HG02588 (cell line): ENCODE results near the gene FRMD4A.

Experiments used
- ATAC-seq: cut with Tn5 transposase; IDR thresholded peaks from one replicate; pipeline ENCODE4 v1.9.1; 2021; ENCODE audit warnings: mild to moderate bottlenecking, moderate library complexity; ENCODE audit not compliant: unreplicated experiment

Gene FRMD4A

DNA sequence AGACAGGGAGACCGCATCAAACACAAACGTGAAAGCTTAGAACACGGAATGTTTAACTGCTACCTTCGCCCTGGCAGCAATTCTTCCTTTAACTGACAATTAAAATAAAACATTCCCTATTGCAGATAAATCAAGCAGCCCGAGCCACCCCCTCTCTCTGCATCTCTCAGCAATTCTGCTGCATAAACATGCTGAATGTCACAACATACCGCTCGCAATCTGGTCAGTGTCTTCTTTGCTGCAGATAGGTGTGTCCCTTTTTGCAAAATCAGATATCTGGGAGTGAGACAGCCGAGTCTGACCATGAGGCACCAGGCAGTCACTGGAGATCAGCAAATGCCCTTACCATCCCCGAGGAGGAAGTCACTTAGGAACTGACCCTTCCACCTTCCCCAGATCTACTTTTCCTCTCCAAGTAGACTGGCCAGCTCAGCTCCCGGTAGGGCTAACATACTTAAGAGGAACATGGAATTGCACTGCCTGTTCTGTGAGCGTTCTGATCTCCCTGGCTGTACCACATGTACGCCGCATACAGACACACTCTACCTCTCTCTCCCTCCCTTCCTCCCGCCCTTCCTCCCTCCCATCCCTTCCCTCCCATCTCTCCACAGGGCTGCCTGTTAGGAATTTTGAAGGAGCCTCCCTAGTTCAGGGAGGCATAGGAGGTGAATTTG lies at the start of gene FRMD4A:
Gene FRMD4A, minus strand, starts transcription at position 537 of the 674 bp plus-strand sequence.
- no peak for ATAC-seq

DNA sequence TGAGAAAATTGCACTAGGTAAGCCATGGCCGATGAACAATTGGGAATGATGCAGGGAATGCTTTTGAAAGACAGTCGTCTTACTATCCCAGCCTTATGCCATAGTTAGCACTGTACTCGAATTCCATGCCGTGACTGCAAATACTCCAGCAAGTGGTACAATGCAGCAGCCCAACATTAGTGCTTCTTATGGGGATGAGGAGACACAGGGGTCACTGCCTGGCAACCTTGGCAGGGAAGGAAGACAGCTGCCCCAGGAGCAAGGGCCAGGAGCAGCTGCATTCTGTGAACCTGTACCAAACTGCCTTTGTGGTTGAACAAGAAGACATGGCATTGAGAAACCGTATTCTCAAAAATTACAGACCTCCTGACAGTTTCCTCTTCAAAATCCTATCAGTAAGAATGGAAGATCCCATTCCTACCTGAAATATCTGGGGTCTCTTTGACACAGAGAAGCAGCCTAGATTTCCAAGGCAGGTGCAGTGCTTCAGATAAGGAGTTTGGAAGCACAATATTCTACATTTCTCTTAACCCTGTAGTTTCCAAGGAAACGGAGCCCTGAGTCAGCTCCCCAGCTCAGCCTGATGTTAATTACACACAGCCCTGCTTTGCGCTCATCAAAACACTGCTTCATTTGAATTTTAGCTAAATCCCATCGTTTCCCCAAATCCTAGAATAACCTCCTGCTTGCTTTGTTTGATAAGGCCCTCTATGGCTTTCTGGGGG lies 49.0 kb upstream of the FRMD4A start:
- ATAC-seq: no peak

DNA sequence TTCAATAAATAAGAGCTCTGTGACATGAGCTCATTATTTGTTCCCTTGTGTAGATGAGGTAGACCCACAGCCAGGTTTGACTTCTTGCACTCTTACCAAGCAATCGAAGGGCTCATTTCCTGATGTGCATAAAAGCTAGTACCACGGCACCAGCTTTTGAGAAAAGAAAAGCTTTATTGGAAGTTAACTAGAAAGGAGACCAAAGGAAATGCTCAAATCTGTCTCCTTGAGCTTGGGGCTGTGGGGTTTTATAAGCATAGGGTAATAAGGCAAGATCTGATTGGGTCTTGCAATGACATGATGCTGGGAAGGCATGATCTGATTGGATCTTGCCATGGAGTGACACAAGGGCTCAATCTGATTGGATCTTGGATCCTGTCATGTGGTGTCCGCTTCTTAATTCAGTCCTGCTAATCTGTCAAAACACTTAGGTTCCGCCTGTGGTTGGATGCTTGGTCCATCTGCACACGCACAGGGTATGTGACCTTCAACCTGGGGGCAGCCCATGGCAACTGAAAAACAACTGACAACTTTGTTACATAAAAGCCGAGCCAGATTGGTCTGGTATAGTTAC lies 47.8 kb upstream of the FRMD4A start:
- ATAC-seq: no peak

DNA sequence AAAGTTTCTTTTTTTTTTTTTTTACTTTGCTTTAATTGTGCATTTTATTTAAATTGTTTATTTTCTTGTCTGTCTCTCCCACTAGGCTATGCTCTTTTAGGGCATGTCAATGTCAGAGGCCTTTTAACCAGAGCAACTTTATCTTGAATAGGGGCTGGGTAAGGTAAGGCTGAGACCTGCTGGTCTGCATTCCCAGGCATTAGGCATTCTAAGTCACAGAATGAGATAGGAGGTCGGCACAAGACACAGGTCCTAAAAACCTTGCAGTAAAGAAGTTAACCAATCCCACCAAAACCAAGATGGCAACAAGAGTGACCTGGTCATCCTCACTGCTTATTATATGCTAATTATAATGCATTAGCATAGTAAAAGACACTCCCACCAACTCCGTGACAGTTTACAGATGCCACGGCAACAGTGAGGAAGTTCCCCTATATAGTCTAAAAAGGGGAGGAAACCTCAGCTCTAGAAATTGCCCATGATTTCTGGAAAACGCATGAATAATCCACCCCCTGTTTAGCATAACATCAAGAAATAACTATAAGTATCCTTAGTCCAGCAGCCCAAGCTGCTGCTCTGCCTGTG lies 47.0 kb upstream of the FRMD4A start:
- ATAC-seq: no peak

DNA sequence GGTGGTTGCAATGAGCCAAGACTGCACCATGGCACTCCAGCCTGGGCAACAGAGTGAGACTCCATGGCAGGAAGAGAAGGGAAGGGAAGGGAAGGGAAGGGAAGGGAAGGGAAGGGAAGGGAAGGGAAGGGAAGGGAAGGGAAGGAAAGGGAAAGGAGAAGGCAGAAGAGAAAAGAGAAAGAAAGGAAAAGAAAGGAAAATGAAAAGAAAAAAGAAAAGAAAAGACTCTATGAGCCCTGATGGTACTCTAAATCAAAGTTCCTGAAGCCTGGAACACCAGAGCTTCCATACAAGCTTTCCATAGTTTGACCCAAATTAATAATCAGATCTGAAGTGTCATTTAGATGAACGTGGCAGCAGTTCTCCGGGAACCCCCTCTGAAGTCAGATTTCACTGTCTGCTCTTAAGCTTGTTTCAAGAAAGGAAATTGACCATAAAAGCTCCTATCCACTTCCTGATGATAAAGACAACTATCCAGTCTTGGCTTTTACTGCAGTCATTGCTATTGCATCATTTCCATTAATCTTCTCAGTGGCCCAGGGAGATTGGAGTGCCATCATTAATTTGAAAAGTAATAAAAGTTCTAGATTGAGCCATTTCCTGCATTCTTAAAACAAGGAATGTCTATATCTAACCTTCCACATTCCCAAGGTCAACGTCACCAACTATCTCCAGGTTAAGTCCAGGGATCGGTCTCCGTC lies 44.2 kb upstream of the FRMD4A start:
- no peak for ATAC-seq

DNA sequence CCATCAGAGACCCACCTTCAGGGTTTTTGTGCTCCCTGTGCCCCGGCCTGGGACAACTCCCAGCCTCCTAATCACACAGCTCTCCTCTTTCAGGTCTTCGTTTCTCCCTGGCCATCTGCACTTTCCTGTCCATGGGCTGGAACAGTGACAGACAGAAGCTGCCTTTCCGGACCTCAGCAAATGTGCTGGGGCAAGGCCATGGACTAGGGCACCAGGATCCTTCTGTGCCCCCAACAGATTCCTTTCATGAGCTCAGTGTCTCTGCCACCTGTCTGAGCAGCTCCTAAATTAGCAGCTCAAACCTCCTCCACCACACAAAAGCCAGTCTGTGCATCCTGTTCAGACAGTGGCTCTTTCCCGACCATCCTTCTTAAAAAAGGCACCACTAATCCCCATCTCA lies 41.9 kb upstream of the FRMD4A start:
- ATAC-seq: no peak

DNA sequence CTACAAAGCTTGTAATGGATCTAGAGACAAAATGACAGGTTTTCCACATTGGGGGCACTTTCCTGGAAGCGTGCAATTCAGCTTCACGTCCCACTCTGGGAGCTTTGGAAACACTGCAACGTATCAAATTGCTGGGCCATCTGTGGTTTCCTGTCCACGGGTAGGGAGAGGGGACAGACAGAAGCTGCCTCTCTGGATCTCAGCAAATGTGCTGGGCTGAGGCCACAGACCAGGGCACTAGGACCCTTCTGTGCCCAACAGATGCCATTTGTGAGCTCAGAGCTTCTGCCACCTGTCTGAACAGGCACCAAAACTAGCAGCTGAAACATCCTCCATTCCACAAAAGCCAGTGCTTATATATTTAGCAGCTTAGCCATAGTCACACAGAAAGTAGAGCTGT lies 40.9 kb upstream of the FRMD4A start:
- ATAC-seq: no peak

DNA sequence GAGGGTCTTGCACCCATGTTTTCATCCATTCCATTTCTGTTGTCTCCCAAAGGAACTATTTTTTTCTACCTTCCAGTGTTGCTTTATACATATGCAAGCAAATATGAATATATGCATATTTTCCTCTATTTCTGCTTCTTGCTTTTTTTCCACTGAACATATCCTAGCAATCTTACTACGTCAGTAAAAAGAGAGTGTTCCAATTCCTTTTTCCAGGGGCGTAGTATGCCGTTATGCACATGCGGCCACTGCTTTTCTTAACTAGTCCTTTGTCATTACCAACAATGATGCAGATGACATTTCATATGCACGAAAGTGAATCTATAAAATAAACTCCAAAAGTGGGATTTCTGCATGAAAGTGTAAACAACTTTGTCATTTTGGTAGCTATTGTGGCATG lies 40.2 kb upstream of the FRMD4A start:
- ATAC-seq: no peak

DNA sequence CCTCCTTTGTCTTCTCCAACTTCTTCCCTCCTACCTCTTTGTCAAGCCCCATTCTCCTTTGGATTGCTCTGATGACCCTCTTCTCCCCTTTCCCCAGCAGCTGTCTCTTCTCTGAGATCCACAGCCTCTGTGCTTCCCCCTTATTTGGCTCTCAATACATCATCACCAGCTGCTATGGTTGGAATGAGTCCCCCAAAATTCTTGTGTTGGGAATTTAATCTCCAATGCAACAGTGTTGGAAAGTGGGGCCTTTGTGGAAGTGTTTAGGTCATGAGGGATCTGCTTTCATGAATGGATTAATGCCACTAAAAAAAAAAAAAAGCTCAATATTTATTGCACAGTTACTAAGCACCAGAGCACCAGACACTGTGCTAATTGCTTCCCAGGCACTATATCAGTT lies 39.2 kb upstream of the FRMD4A start:
- ATAC-seq: no peak

DNA sequence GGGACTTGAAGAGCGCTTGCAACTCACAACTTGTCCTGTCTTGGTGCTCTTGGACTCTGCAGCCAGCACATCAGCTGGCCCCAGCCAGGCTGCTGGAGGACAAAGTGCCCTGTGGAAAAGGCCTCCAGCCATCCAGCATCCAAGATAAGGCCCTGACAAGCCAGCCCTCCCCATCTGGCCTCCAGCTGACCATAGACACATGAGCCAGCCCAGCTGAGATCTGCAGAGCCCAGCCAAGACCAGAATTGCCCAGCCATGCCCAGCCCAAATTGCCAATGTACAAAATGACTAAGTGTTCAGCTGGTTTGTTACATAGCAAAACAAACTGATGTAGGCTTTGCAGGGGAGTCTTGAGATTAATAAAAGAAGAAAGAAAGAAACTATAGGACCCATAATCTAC lies 36.0 kb upstream of the FRMD4A start:
- no peak for ATAC-seq

DNA sequence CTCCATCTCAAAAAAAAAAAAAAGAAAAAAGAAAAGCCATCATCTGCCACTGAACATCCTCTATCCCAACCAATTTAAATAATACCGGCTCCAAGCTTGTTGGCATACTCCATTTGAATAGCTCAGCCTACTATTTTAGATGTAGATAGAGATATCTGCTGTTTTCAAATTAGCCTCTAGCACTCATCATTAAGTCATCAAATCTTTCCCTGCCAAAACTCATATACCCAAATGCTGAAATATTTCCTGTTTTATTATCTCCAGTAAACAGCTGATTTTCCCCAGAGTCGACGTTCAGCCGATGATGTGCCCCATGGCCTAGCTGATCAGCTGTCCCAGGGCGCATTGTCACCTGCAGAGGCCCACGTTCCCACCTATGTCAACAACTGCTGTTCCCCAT lies 34.5 kb upstream of the FRMD4A start:
- no peak for ATAC-seq

DNA sequence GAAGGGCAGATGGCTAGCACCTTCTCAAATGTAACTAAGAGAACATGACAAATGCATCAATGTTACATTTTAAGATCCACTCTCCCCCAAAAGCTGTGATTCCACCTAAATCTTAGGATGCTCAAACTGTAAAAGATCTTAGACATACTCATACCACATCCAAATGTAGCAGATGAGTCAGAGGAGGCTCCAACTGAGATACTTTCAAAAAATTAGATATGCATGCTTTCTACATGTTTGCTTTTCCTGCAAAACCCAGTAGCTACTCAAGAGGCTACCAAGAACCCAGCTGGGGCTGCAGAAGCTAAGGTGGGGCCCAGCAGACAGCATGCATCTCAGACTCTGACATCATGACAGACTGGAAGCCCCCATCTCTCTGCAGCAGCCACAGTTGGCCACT lies 31.4 kb upstream of the FRMD4A start:
- ATAC-seq: no peak

DNA sequence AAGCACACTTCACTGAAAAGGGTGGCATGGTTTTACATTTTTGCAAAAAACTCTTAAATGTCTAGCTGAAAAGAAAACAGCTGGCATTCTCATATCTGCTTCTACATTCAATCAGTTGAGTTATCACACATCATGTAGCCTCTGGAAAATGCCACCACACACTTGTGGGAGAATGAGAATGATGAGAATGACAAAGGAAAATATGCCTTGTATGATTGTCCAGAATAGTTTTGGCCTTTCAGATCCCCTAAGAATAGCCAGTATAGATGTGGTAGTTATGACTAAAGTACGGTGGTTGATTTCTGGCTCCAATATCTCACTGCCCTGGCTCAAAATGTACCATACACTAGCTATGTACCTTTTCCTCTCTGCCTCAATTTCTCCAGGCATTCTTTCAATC lies 30.2 kb upstream of the FRMD4A start:
- ATAC-seq: no peak

DNA sequence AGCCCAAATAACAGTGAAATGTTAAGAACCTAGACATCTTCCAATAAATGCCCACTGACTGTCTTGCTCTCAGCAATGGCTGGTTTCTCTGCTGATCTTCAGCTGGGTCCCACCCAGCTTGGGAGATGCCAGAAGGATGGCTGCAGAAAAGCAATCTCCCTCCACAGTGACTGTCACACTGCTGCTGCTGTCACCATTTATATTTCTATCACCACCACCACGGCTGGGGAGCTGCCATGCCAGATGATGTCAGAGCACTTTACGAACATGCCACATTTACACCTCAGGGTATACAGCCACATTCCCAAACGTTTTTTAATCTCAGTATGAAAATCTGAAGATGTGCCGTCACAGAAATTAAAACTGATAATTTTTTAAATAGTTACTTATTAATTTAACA lies 29.8 kb upstream of the FRMD4A start:
- ATAC-seq: no peak

DNA sequence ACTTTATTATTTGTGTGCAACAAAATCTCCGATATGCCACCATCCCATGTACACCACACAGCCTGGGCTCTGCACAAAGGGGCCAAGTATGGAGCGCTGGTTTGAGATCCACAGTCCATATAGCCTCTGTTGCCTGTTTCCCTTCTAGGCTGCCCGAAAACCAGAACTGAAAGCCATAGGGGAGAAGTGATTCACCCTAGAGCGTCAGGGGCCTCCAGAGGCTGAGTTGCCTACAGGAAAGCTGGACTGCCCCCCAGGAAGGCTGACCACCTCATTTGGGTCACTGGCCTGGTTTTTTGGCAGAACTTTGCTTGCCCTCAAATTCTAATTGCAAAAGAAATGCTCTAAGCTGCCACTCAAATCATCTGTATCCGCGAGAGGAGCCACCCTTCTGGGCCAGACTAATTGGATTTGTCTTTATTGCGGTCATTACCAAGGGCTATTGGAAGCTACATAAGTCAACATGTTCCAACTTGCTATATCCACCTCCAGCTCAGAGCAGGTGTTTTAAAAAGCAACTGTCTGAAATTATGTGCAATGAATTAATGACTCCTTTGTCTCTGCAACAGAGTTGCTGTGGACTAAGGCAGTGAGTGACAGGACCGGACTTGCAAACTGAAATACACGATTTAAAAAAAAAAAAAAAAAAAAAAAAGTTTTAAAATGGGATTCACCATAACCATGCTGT lies 28.3 kb upstream of the FRMD4A start:
- no peak for ATAC-seq

DNA sequence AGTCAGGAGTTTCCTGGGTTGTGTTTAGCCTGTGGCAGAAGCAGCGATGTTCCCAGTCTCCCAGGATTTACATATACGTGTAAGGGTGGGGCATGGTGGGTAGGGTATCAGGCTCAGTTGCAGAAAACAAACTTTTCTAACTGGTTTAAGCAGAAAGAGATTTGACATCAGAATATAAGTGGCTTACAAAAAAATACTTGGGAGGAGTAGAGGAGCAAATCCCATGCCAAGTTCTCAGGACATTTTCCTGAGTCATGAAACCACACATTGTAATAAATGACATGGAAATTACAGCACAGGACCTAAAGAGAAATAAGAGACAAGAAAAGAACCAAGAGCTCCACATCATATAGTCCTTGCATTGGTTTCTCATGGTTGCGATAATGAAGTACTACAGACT lies 26.2 kb upstream of the FRMD4A start:
- no peak for ATAC-seq

DNA sequence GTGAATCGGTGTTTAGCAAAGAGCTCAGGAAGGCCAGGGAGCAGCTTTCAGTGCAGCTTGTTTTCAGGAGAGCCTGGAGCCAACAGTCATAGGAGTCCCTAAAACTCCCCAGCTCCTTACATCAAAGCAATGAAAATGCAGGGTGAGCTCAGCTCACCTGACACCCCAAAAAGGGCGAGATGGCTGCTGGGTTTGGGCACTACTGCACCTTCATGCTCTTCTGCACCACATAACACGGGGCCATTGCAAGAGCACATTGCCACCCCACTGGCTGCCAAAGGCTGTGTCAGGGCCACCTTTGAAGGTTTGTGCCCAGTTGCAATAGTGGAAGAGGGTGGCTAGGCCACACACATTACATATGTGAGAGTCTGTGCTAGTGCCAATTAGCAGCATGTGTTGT lies 25.0 kb upstream of the FRMD4A start:
- no peak for ATAC-seq

DNA sequence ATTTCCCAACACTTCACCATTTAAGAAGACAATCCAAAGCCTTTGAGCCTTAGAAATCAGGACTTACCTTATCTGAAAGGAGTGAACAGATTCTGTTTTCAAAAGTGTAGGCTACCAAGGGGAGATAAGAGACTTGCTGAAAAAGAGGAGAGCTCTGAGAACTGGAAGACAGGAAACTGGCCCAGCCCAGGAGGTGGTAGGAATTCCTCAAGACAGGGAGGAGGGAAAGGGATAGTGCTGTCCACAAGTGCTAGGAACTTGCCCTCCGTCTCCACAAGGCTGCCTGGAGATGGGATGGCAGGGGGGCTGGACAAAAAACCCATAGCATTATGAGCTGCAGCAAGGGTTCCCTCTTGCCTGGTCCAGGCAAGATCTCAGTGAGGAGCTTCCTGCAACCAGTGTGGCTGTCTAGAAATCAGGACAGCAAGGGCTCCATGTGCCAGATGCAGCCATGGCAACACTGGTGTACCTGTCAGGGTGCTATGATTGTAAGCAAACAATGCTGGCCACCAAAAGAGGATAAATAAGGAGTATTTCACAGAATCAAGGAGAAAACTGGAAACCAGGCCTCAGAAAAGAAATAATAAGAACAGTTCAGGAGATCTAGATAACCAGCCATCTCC lies 22.7 kb upstream of the FRMD4A start:
- no peak for ATAC-seq

DNA sequence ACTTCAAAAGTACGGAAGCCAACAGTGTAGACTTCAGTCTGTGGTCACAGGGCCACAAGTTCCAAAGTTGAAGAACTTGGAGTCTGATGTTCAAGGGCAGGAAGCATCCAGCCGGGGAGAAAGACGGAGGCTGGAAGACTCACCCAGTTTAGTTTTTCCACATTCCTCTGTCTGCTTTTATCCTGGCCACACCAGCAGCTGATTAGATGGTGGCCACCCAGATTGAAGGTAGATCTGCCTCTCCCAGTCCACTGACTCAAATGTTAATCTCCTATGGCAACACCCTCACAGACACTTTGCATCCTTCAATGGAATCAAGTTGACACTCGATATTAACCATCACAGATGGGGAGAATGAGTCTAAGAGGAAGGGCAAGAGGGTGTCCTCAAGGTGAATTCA lies 19.3 kb upstream of the FRMD4A start:
- ATAC-seq: no peak

DNA sequence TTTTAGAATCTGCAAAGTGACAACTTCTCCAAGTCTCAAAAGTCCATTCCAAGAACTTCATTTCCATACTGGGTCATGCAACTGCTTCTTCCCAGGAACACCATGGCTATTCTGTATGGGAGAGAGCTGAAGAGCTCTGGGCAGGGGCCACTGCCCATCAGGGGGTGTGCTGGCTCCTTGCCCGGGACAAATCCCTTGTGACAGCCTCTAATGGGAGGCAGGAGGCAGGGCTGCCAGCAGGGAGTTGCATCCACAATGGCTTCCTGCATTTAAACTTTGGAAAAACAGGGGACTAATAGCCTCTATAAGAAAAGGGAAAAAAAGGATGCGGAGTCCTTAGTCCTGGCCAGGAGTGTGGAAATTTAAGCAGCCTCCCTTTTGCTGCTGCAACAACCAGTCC lies 18.4 kb upstream of the FRMD4A start:
- no peak for ATAC-seq
